ENCODE measurements around the gene ZNF793. TPM values are rescaled to one million over a fixed set of nuclear protein-coding genes. Genes with fewer than 3 reads are reported as not detected.

The ZNF793 gene
- 6.4 TPM for total RNA-seq
- long read RNA-seq, partial matches to known transcripts, result 1 of 7 reads
- long read RNA-seq, other reads (novel, unspliced or antisense), result 6 of 7 reads

- peak; percentile 86 for DNase-seq
- intact Hi-C loops (cut with micrococcal nuclease), result no loop called here
Observed at GRCh38 chr19:37506387-37507166, at the start of gene ZNF793. ZNF793 (plus strand) TSS chr19:37506939; CDS start chr19:37523440, 16,501 bp downstream.

GRCh38 chr19:37466277-37466797 is 40.4 kb upstream of the ZNF793 start:
- intact Hi-C loops (cut with micrococcal nuclease), result no loop called here
- ATAC-seq, result no peak
- no peak for DNase-seq

More at GRCh38 chr19:37506387-37507166, at the start of gene ZNF793:
- peak; percentile 92 for ATAC-seq

GRCh38 chr19:37466798-37467607 is 39.7 kb upstream of the ZNF793 start, which contains the start of gene ZNF569:
ZNF569 (minus strand) TSS chr19:37467444; CDS start chr19:37444921, 22,523 bp downstream.
- peak; percentile 83 for ATAC-seq
- intact Hi-C loops (cut with micrococcal nuclease), result no loop called here

GRCh38 chr19:37467608-37468090 is 39.1 kb upstream of the ZNF793 start:
- intact Hi-C loops (cut with micrococcal nuclease), result no loop called here
- no peak for DNase-seq
- no peak for ATAC-seq

More at GRCh38 chr19:37466798-37467607, 39.7 kb upstream of the ZNF793 start, which contains the start of gene ZNF569:
- peak; percentile 90 for DNase-seq

GRCh38 chr19:37468961-37469777 is 37.6 kb upstream of the ZNF793 start, which contains the start of gene ZNF570:
ZNF570 (plus strand) TSS chr19:37469356; CDS start chr19:37470355, 999 bp downstream.
- intact Hi-C loops (cut with micrococcal nuclease), result no loop called here
- DNase-seq, result peak; percentile 94
- peak; percentile 87 for ATAC-seq

GRCh38 chr19:37470216-37470615 is 36.5 kb upstream of the ZNF793 start:
- DNase-seq (no peak), ATAC-seq (no peak)
- intact Hi-C loops (cut with micrococcal nuclease), result no loop called here

GRCh38 chr19:37472165-37472564 is 34.6 kb upstream of the ZNF793 start:
- intact Hi-C loops (cut with micrococcal nuclease), result no loop called here
- no peak for ATAC-seq
- DNase-seq, result no peak

GRCh38 chr19:37484406-37485168 is 22.2 kb upstream of the ZNF793 start:
- DNase-seq, result no peak
- intact Hi-C loops (cut with micrococcal nuclease), result no loop called here
- no peak for ATAC-seq

- ATAC-seq (no peak), DNase-seq (no peak)
- intact Hi-C loops (cut with micrococcal nuclease), result no loop called here
Observed at GRCh38 chr19:37492213-37492612, 14.5 kb upstream of the ZNF793 start.

GRCh38 chr19:37505958-37506386 is 767 bp upstream of the ZNF793 start:
- DNase-seq (no peak), ATAC-seq (peak; percentile 20)
- intact Hi-C loops (cut with micrococcal nuclease), result no loop called here

- ATAC-seq (no peak), DNase-seq (no peak)
- intact Hi-C loops (cut with micrococcal nuclease), result no loop called here
Observed at GRCh38 chr19:37507167-37507464, 377 bp downstream of the ZNF793 start.

GRCh38 chr19:37511186-37511585 is 4.4 kb downstream of the ZNF793 start:
- no peak for ATAC-seq
- DNase-seq, result no peak
- intact Hi-C loops (cut with micrococcal nuclease), result no loop called here

GRCh38 chr19:37511821-37512220 is 5.1 kb downstream of the ZNF793 start:
- ATAC-seq, result no peak
- DNase-seq, result no peak
- intact Hi-C loops (cut with micrococcal nuclease), result no loop called here

GRCh38 chr19:37513397-37513796 is 6.7 kb downstream of the ZNF793 start:
- ATAC-seq, result no peak
- intact Hi-C loops (cut with micrococcal nuclease), result no loop called here

GRCh38 chr19:37519890-37520289 is 13.2 kb downstream of the ZNF793 start:
- intact Hi-C loops (cut with micrococcal nuclease), result no loop called here
- ATAC-seq (no peak), DNase-seq (no peak)

More at GRCh38 chr19:37513397-37513796, 6.7 kb downstream of the ZNF793 start:
- no peak for DNase-seq

GRCh38 chr19:37537391-37537947 is 30.7 kb downstream of the ZNF793 start:
- intact Hi-C loops (cut with micrococcal nuclease), result no loop called here
- DNase-seq (no peak), ATAC-seq (no peak)

- DNase-seq (peak; percentile 80), ATAC-seq (peak; percentile 98)
- intact Hi-C loops (cut with micrococcal nuclease), result no loop called here
Observed at GRCh38 chr19:37551129-37551993, 44.6 kb downstream of the ZNF793 start.

All from left ventricle myocardium superior (tissue), 1 donor.